Right renal pelvis (tissue), 4 donors: ENCODE results near the gene AMPD3. TPM values are rescaled to one million over a fixed set of nuclear protein-coding genes. Genes with fewer than 3 reads are reported as not detected.
"Not testable (repeated sequence)": the region's sequence is repeated elsewhere in the genome, so short reads cannot be mapped to it uniquely, and the experiment has no call there.

ENCODE experiments used
- DNase-seq, 4 donors: peaks; one replicate each; pipeline ENCODE4 v3.0.0-alpha.2; 2013; ENCODE audit warnings: low read depth in 4 of 4, low spot score in 3 of 4, missing footprints in 1 of 4
- polyA plus RNA-seq, 4 donors: library from polyadenylated mRNA; unstranded; fragments of 120-200 nt; gene quantifications; one replicate each; pipeline ENCODE4 v1.2.1, GENCODE V29; 2013; ENCODE audit not compliant: insufficient read length in 4 of 4

Gene AMPD3
- polyA plus RNA-seq, 4 donors: 5.2 to 6.0 (median 5.4) TPM

GRCh38 chr11:10436683-10437082 lies 18.4 kb upstream of the AMPD3 start:
- DNase-seq: not testable (repeated sequence)

GRCh38 chr11:10438458-10438857 lies 16.6 kb upstream of the AMPD3 start:
- no peak for DNase-seq

- DNase-seq: no peak
Measured at GRCh38 chr11:10439351-10439750, 15.7 kb upstream of the AMPD3 start.

- DNase-seq: no peak
Measured at GRCh38 chr11:10439924-10440323, 15.1 kb upstream of the AMPD3 start.

- DNase-seq: no peak
Measured at GRCh38 chr11:10440401-10440800, 14.7 kb upstream of the AMPD3 start.

GRCh38 chr11:10441091-10441490 lies 14.0 kb upstream of the AMPD3 start:
- no peak for DNase-seq

- no peak for DNase-seq
Measured at GRCh38 chr11:10441652-10442503, 13.2 kb upstream of the AMPD3 start.

- DNase-seq: no peak
Measured at GRCh38 chr11:10443152-10443551, 11.9 kb upstream of the AMPD3 start.

GRCh38 chr11:10443721-10444235 lies 11.3 kb upstream of the AMPD3 start:
- DNase-seq: no peak

GRCh38 chr11:10444725-10445315 lies 10.2 kb upstream of the AMPD3 start:
- DNase-seq: no peak

GRCh38 chr11:10447445-10447844 lies 7.6 kb upstream of the AMPD3 start:
- DNase-seq: no peak

GRCh38 chr11:10450462-10451425 lies 4.3 kb upstream of the AMPD3 start:
- DNase-seq: no peak

- DNase-seq: no peak
Measured at GRCh38 chr11:10451426-10452116, 3.5 kb upstream of the AMPD3 start.

- DNase-seq: no peak
Measured at GRCh38 chr11:10452211-10452767, 2.8 kb upstream of the AMPD3 start.

GRCh38 chr11:10453261-10453660 lies 1.8 kb upstream of the AMPD3 start:
- DNase-seq: no peak

- no peak for DNase-seq
Measured at GRCh38 chr11:10455637-10456487, 798 bp downstream of the AMPD3 start.

- no peak for DNase-seq
Measured at GRCh38 chr11:10456519-10456918, 1.5 kb downstream of the AMPD3 start.

GRCh38 chr11:10457901-10458300 lies 2.8 kb downstream of the AMPD3 start:
- no peak for DNase-seq
